Gastrocnemius medialis (tissue), 4 donors: ENCODE measurements around the gene PPP1R1A.

Source experiments
- POLR2A ChIP-seq, 2 donors: fragments of 450-650 bp; IDR thresholded peaks; one replicate each; pipeline ENCODE4 v1.6.1; 2017; ENCODE audit warnings: antibody characterized with exemption in 2 of 2, mild to moderate bottlenecking in 2 of 2, moderate library complexity in 2 of 2
- TF ChIP-seq, protein P1 (sequence below), 5 experiments: fragments of 450-650 bp in 3 of 5; fragments of 200-600 bp in 2 of 5; sonication (generic) in 2 of 5; IDR thresholded peaks in 4 of 5; conservative IDR thresholded peaks in 1 of 5; 1 replicate in 4 of 5; 2 replicates in 1 of 5; pipeline ENCODE4 v1.5.1; 2016 to 2019; ENCODE audit warnings: antibody characterized with exemption in 5 of 5, mild to moderate bottlenecking in 3 of 5, moderate library complexity in 3 of 5

- TF ChIP-seq POLR2A (IDR thresholded peaks at IDR 0.05), result no peak
- TF ChIP-seq, protein P1, sequence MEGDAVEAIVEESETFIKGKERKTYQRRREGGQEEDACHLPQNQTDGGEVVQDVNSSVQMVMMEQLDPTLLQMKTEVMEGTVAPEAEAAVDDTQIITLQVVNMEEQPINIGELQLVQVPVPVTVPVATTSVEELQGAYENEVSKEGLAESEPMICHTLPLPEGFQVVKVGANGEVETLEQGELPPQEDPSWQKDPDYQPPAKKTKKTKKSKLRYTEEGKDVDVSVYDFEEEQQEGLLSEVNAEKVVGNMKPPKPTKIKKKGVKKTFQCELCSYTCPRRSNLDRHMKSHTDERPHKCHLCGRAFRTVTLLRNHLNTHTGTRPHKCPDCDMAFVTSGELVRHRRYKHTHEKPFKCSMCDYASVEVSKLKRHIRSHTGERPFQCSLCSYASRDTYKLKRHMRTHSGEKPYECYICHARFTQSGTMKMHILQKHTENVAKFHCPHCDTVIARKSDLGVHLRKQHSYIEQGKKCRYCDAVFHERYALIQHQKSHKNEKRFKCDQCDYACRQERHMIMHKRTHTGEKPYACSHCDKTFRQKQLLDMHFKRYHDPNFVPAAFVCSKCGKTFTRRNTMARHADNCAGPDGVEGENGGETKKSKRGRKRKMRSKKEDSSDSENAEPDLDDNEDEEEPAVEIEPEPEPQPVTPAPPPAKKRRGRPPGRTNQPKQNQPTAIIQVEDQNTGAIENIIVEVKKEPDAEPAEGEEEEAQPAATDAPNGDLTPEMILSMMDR (IDR thresholded peaks at IDR 0.05 in 4 of 5, conservative IDR thresholded peaks at IDR 0.05 in 1 of 5), result no peak
Measured at GRCh38 chr12:54538136-54538700, 50.2 kb downstream of the PPP1R1A start.
